HepG2 (cell line): Measurements from ENCODE around the gene C10orf67. TPM values are rescaled to one million over a fixed set of nuclear protein-coding genes. Genes with fewer than 3 reads are reported as not detected.
A peak's percentile ranks its signal among the peaks of the same experiment; 100 is the strongest.

Experiments used
- ATF4 ChIP-seq, 2 experiments: fragments of 450-650 bp in 1 of 2; sonication (generic) in 1 of 2; formaldehyde crosslinking; IDR thresholded peaks; 2 replicates each; pipeline versions ENCODE4 v1.5.0 to v1.8.0; 2020 to 2022; ENCODE audit warnings: mild to moderate bottlenecking in 1 of 2, missing genetic modification reagents in 1 of 2
- CTCF ChIP-seq: sonication (generic); formaldehyde crosslinking; IDR thresholded peaks from 2 replicates; pipeline ENCODE4 v1.5.0; 2020; ENCODE audit warnings: mild to moderate bottlenecking, missing genetic modification reagents, moderate library complexity
- E2F5 ChIP-seq: sonication (generic); formaldehyde crosslinking; conservative IDR thresholded peaks from 2 replicates; pipeline ENCODE4 v1.4.0; 2020; ENCODE audit warnings: missing genetic modification reagents
- FOXP4 ChIP-seq: sonication (generic); formaldehyde crosslinking; IDR thresholded peaks from 2 replicates; pipeline ENCODE4 v1.4.0; 2020; ENCODE audit warnings: missing genetic modification reagents
- HINFP ChIP-seq: sonication (generic); formaldehyde crosslinking; IDR thresholded peaks from 2 replicates; pipeline ENCODE4 v1.4.0; 2020; ENCODE audit warnings: low read depth, mild to moderate bottlenecking, missing genetic modification reagents
- IRF9 ChIP-seq: sonication (generic); formaldehyde crosslinking; IDR thresholded peaks from 2 replicates; pipeline ENCODE4 v1.8.0; 2022; ENCODE audit warnings: missing genetic modification reagents, mild to moderate bottlenecking, borderline replicate concordance
- KAT2B ChIP-seq: fragments of 150-350 bp; IDR thresholded peaks from 2 replicates; pipeline ENCODE4 v1.6.1; 2014; ENCODE audit warnings: low read depth, low read length, borderline replicate concordance
- KLF16 ChIP-seq, 2 experiments: sonication (generic) in 1 of 2; formaldehyde crosslinking in 1 of 2; IDR thresholded peaks; 2 replicates each; pipeline versions ENCODE4 v1.6.1 to v1.8.0; 2016 to 2023; ENCODE audit warnings: missing genetic modification reagents in 2 of 2, missing compliant biosample characterization in 1 of 2
- PLRG1 ChIP-seq: fragments of 450-650 bp; conservative IDR thresholded peaks from 2 replicates; pipeline ENCODE4 v1.6.1; 2016
- SMC3 ChIP-seq: IDR thresholded peaks from 2 replicates; pipeline ENCODE4 v1.6.1; 2011; ENCODE audit warnings: low read length, improper control_type of control experiment
- STAG1 ChIP-seq: sonication (generic); formaldehyde crosslinking; IDR thresholded peaks from 2 replicates; pipeline ENCODE4 v1.4.0; 2020; ENCODE audit warnings: missing genetic modification reagents
- TAF1 ChIP-seq: sonication (generic); formaldehyde crosslinking; IDR thresholded peaks from 2 replicates; pipeline ENCODE4 v1.4.0; 2020; ENCODE audit warnings: missing genetic modification reagents
- THYN1 ChIP-seq: sonication (generic); formaldehyde crosslinking; IDR thresholded peaks from 2 replicates; pipeline ENCODE4 v1.8.1; 2023; ENCODE audit warnings: low read depth, mild to moderate bottlenecking, moderate library complexity, missing genetic modification reagents, borderline replicate concordance
- ZBTB26 ChIP-seq: IDR thresholded peaks from 2 replicates; pipeline ENCODE4 v1.6.1; 2016; ENCODE audit warnings: missing compliant biosample characterization, missing genetic modification reagents, borderline replicate concordance
- ZNF296 ChIP-seq: sonication (generic); formaldehyde crosslinking; conservative IDR thresholded peaks from 2 replicates; pipeline ENCODE4 v1.5.0; 2020; ENCODE audit warnings: mild to moderate bottlenecking, missing genetic modification reagents
- ZNF513 ChIP-seq: sonication (generic); formaldehyde crosslinking; conservative IDR thresholded peaks from 2 replicates; pipeline ENCODE4 v1.5.0; 2020; ENCODE audit warnings: missing genetic modification reagents
- ZNF530 ChIP-seq: sonication (generic); formaldehyde crosslinking; IDR thresholded peaks from 2 replicates; pipeline ENCODE4 v1.5.0; 2020; ENCODE audit warnings: low read depth, mild to moderate bottlenecking, missing genetic modification reagents
- ZNF740 ChIP-seq: sonication (generic); formaldehyde crosslinking; IDR thresholded peaks from 2 replicates; pipeline ENCODE4 v1.4.0; 2020; ENCODE audit warnings: missing genetic modification reagents
- polyA plus RNA-seq, 8 experiments: library from polyadenylated mRNA; depleted of rRNA in 3 of 8; stranded (reverse) in 7 of 8; unstranded in 1 of 8; fragments of >200 nt; fragmentation: Illumina TruSeq in 4 of 8; extraction: Trizol in 4 of 8; gene quantifications; 2 replicates each; pipeline versions ENCODE4 v1.2.1 to v1.2.3, GENCODE V29; 2011 to 2016; ENCODE audit warnings: low read depth in 4 of 8, missing spikeins in 1 of 8, mixed read lengths in 1 of 8; ENCODE audit not compliant: insufficient read depth in 1 of 8
- total RNA-seq, 5 experiments: library from RNA; depleted of rRNA; stranded (reverse); fragments of >200 nt; fragmentation: Illumina TruSeq; extraction: Trizol; gene quantifications; 2 replicates each; pipeline ENCODE4 v1.2.3, GENCODE V29; 2016; ENCODE audit warnings: low read depth in 1 of 5

The C10orf67 gene
- total and polyA plus RNA-seq, 2 of the 13 experiments (the other 11 are each of a cell fraction or from before 2014, with no cell fraction given), result not detected

GRCh38 chr10:23158370-23158769, 186.2 kb downstream of the C10orf67 start (continued):
- TF ChIP-seq ZNF513 (CRISPR knock-in tag) (no peak), E2F5 (CRISPR knock-in tag) (no peak), ZBTB26 (CRISPR knock-in tag) (no peak), KAT2B (no peak), ZNF296 (CRISPR knock-in tag) (no peak), ZNF530 (CRISPR knock-in tag) (no peak), ATF4 (CRISPR knock-in tag; IDR thresholded peaks at IDR 0.05) (no peak), ZNF740 (peak; percentile 98), IRF9 (no peak), HINFP (no peak), PLRG1 (no peak), KLF16 (CRISPR knock-in tag; IDR thresholded peaks at IDR 0.05) (no peak), SMC3 (peak; percentile 94), THYN1 (CRISPR knock-in tag) (no peak), STAG1 (CRISPR knock-in tag) (peak; percentile 87), TAF1 (no peak), CTCF (CRISPR knock-in tag) (peak; percentile 81), FOXP4 (0 out of 2 replicates have a peak, but pooled peaks have one; percentile 39)
